Measurements from ENCODE around the gene CIC. TPM values are rescaled to one million over a fixed set of nuclear protein-coding genes. Genes with fewer than 3 reads are reported as not detected.

The CIC gene
- total and polyA plus RNA-seq, 9 of the 15 experiments (the other 6 are each of a cell fraction or from before 2014, with no cell fraction given): 0.07 to 44.7 (median 8.6) TPM

DNA sequence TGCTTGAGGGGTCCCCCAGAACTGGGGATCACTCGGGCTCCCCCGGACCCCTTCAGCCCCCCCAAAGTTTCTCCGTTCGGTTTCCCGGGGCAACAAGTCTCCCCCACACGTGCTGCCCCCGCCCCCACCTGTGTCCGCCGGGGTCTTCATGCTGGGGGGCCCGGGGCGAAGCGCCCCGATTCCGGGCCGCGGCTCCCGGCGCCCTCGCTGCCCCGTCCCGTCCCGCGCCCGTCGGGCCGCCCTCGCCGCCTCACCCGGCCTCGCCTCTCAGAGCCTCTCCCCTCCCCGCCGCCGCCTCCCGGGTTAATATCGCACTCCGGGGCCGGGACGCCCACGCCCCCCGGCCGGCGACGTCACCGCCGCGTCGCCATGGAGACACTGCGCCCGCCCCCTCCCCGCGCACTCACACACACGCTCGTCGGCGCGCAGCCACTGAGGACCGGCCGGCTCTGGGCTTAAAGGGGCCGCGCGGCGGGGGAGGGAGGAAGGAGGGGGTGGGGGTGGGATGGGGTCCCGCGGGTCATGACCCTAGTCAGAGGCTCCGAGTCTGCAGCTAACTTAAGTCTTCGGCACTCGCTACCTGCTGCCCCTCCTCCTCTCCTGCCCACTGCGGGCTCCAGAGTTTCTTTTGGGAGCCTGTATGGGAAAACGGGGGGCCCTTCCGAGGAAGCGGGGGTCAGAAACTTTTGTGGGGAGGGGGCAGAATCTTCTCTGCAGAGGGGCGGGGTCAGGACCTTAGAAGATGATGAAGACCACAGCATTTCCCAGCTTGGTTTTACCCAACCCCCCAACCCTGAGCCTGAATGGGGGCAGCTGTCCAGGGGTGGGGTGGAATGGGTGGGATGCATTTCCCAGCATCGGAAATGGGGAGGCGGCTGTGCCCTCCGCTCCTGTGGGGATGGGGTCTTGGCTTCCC is 13.9 kb upstream of the CIC start, which contains the start of gene ERF (continued):
- TF ChIP-seq RBM25 (IDR thresholded peaks at IDR 0.05; ENCODE audit: low read depth, low read length, severe bottlenecking): peak; percentile 81
- no peak for TF ChIP-seq NFE2 (IDR thresholded peaks at IDR 0.05; ENCODE audit: low read depth)
- TF ChIP-seq, protein P1, sequence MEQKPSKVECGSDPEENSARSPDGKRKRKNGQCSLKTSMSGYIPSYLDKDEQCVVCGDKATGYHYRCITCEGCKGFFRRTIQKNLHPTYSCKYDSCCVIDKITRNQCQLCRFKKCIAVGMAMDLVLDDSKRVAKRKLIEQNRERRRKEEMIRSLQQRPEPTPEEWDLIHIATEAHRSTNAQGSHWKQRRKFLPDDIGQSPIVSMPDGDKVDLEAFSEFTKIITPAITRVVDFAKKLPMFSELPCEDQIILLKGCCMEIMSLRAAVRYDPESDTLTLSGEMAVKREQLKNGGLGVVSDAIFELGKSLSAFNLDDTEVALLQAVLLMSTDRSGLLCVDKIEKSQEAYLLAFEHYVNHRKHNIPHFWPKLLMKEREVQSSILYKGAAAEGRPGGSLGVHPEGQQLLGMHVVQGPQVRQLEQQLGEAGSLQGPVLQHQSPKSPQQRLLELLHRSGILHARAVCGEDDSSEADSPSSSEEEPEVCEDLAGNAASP (IDR thresholded peaks at IDR 0.05): no peak
- TF ChIP-seq, protein P2, sequence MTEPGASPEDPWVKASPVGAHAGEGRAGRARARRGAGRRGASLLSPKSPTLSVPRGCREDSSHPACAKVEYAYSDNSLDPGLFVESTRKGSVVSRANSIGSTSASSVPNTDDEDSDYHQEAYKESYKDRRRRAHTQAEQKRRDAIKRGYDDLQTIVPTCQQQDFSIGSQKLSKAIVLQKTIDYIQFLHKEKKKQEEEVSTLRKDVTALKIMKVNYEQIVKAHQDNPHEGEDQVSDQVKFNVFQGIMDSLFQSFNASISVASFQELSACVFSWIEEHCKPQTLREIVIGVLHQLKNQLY (CRISPR knock-in tag; conservative IDR thresholded peaks at IDR 0.05): 0 out of 4 replicates have a peak, but pooled peaks of 1 of the 2 experiments have one; percentile 5
- TF ChIP-seq LCOR (CRISPR knock-in tag; IDR thresholded peaks at IDR 0.05): no peak
- peak; percentile 81 for TF ChIP-seq POLR2AphosphoS5 (IDR thresholded peaks at IDR 0.05; ENCODE audit: control insufficient read depth, insufficient read depth, low read depth, low read length)
- TF ChIP-seq EHMT2 (IDR thresholded peaks at IDR 0.05): no peak
- TF ChIP-seq HOXB6 (CRISPR knock-in tag; IDR thresholded peaks at IDR 0.05; ENCODE audit: borderline replicate concordance): no peak
- TF ChIP-seq UBTF (IDR thresholded peaks at IDR 0.05; ENCODE audit: borderline replicate concordance in 1 of 2, low read depth in 2 of 2, low read length in 2 of 2): 0 out of 4 replicates have a peak, but pooled peaks have one; percentile 52 to 53
- TF ChIP-seq GTF2F1 (IDR thresholded peaks at IDR 0.05; ENCODE audit: low read depth, low read length): no peak
- no peak for TF ChIP-seq BACH1 (tag; IDR thresholded peaks at IDR 0.05)
- peak in 1 of 2 experiments; percentile 71; a peak in 1 of 4 replicates for TF ChIP-seq KDM4B (IDR thresholded peaks at IDR 0.05; ENCODE audit: borderline replicate concordance in 2 of 2, low read depth in 1 of 2)
- TF ChIP-seq, protein P3, sequence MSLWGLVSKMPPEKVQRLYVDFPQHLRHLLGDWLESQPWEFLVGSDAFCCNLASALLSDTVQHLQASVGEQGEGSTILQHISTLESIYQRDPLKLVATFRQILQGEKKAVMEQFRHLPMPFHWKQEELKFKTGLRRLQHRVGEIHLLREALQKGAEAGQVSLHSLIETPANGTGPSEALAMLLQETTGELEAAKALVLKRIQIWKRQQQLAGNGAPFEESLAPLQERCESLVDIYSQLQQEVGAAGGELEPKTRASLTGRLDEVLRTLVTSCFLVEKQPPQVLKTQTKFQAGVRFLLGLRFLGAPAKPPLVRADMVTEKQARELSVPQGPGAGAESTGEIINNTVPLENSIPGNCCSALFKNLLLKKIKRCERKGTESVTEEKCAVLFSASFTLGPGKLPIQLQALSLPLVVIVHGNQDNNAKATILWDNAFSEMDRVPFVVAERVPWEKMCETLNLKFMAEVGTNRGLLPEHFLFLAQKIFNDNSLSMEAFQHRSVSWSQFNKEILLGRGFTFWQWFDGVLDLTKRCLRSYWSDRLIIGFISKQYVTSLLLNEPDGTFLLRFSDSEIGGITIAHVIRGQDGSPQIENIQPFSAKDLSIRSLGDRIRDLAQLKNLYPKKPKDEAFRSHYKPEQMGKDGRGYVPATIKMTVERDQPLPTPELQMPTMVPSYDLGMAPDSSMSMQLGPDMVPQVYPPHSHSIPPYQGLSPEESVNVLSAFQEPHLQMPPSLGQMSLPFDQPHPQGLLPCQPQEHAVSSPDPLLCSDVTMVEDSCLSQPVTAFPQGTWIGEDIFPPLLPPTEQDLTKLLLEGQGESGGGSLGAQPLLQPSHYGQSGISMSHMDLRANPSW (CRISPR knock-in tag; IDR thresholded peaks at IDR 0.05): no peak
- TF ChIP-seq JUN (IDR thresholded peaks at IDR 0.05; ENCODE audit: borderline replicate concordance, low read depth, low read length): no peak; the same call in 1 of the 2 replicates
- TF ChIP-seq JUN (CRISPR knock-in tag; IDR thresholded peaks at IDR 0.05; ENCODE audit: borderline replicate concordance): peak; percentile 43; the same call in 1 of the 2 replicates
- TF ChIP-seq CHD1 (IDR thresholded peaks at IDR 0.05; ENCODE audit: low read length): peak; percentile 63
- 0 out of 2 replicates have a peak, but pooled peaks have one; percentile 16 for TF ChIP-seq ZNF780A (CRISPR knock-in tag; IDR thresholded peaks at IDR 0.05)
- peak; percentile 58 for TF ChIP-seq NEUROD1 (IDR thresholded peaks at IDR 0.05; ENCODE audit: borderline replicate concordance, low read depth, low read length, partially characterized antibody)
- no peak for TF ChIP-seq RAD21 (CRISPR knock-in tag; conservative IDR thresholded peaks at IDR 0.05 in 1 of 2, IDR thresholded peaks at IDR 0.05 in 1 of 2)
